BLaER1 treated with 17β-estradiol and CSF1 and Interleukin-3, amounts not matched to agents 10 nM and 100 nM (cell line): ENCODE measurements around the gene BSN.

Source experiments
- H3K27ac ChIP-seq, 11 experiments: shearing (Covaris generic); formaldehyde crosslinking; 2 replicates each; pipeline ENCODE4 v1.8.1; 2022
- H3K27me3 ChIP-seq, 11 experiments: shearing (Covaris generic); formaldehyde crosslinking; 2 replicates each; pipeline ENCODE4 v1.8.1; 2022
- H3K36me3 ChIP-seq, 11 experiments: shearing (Covaris generic); formaldehyde crosslinking; 2 replicates each; pipeline ENCODE4 v1.8.1; 2022
- H3K4me1 ChIP-seq, 10 experiments: shearing (Covaris generic); formaldehyde crosslinking; 2 replicates each; pipeline ENCODE4 v1.8.1; 2022
- H3K4me2 ChIP-seq, 11 experiments: shearing (Covaris generic); formaldehyde crosslinking; 2 replicates each; pipeline ENCODE4 v1.8.1; 2022
- H3K4me3 ChIP-seq, 10 experiments: shearing (Covaris generic); formaldehyde crosslinking; 2 replicates each; pipeline ENCODE4 v1.8.1; 2022
- H3K9ac ChIP-seq, 11 experiments: shearing (Covaris generic); formaldehyde crosslinking; 2 replicates each; pipeline ENCODE4 v1.8.1; 2022
- H3K9me3 ChIP-seq, 11 experiments: shearing (Covaris generic); formaldehyde crosslinking; replicated peaks in 1 of 11; 2 replicates each; pipeline ENCODE4 v1.8.1; 2022
- H4K20me1 ChIP-seq, 11 experiments: shearing (Covaris generic); formaldehyde crosslinking; 2 replicates each; pipeline ENCODE4 v1.8.1; 2022
- Cebpa-rat ChIP-seq, 11 experiments: shearing (Covaris generic); IDR thresholded peaks; 2 replicates each; pipeline ENCODE4 v1.8.1; 2022

The BSN gene

GRCh38 chr3:49657208-49657915, 103.1 kb downstream of the BSN start:
- Histone ChIP-seq H3K27ac (no peak overlapping the region), H3K9me3 (peaks cover 0 to 15% (median 0%) of the 10 kb centered on the region in 11 experiments; a peak in 7 of 22 replicates), H3K4me1 (peaks cover 22 to 94% (median 84%) of the 10 kb centered on the region in 10 experiments), H4K20me1 (peaks cover 0 to 25% (median 0%) of the 10 kb centered on the region in 11 experiments; a peak in 5 of 22 replicates), H3K4me3 (no peak overlapping the region), H3K27me3 (no peaks in the 10 kb centered on the region; a peak in 3 of 22 replicates), H3K9ac (0 out of 22 replicates have a peak overlapping the region, but pooled peaks of 2 of the 11 experiments have one; percentile 38 to 44), H3K36me3 (no peaks in the 10 kb centered on the region), H3K4me2 (peak overlapping the region; percentile 49 to 85 (median 75))
- TF ChIP-seq Cebpa-rat (IDR thresholded peaks at IDR 0.05), result no peak

- Histone ChIP-seq H3K27me3 (no peaks in the 10 kb centered on the region; a peak in 3 of 22 replicates), H3K36me3 (no peaks in the 10 kb centered on the region), H4K20me1 (peaks cover 0 to 18% (median 0%) of the 10 kb centered on the region in 11 experiments; a peak in 3 of 22 replicates), H3K4me3 (no peak overlapping the region), H3K4me2 (peak overlapping the region in 6 of 11 experiments; percentile 66 to 85 (median 82); a peak in 12 of 22 replicates), H3K9me3 (peaks cover 0 to 15% (median 0%) of the 10 kb centered on the region in 11 experiments; a peak in 7 of 22 replicates), H3K9ac (peak overlapping the region in 1 of 11 experiments; percentile 44; a peak in 1 of 22 replicates), H3K4me1 (peaks cover 26 to 91% (median 79%) of the 10 kb centered on the region in 10 experiments), H3K27ac (no peak overlapping the region)
- no peak for TF ChIP-seq Cebpa-rat (IDR thresholded peaks at IDR 0.05)
These were observed 104.4 kb downstream of the BSN start for GRCh38 chr3:49658711-49659110.

- peaks cover 0 to 15% (median 0%) of the 10 kb centered on the region in 11 experiments; a peak in 7 of 22 replicates for H3K9me3 ChIP-seq
- H3K36me3 ChIP-seq, result no peaks in the 10 kb centered on the region
- H3K4me3 ChIP-seq, result no peak overlapping the region
- H3K4me1 ChIP-seq, result peaks cover 30 to 81% (median 69%) of the 10 kb centered on the region in 10 experiments
- H3K27ac ChIP-seq, result peak overlapping the region in 3 of 11 experiments; percentile 18 to 67 (median 40); a peak in 5 of 22 replicates
- peak overlapping the region in 10 of 11 experiments; percentile 8 to 85 (median 65); a peak in 19 of 22 replicates for H3K4me2 ChIP-seq
- TF ChIP-seq Cebpa-rat (IDR thresholded peaks at IDR 0.05), result no peak
- no peaks in the 10 kb centered on the region; a peak in 2 of 22 replicates for H3K27me3 ChIP-seq
- H3K9ac ChIP-seq, result no peak overlapping the region
- peaks cover 0 to 15% (median 0%) of the 10 kb centered on the region in 11 experiments; a peak in 3 of 22 replicates for H4K20me1 ChIP-seq
These were observed 105.5 kb downstream of the BSN start for GRCh38 chr3:49659756-49660155.

- H3K9me3 ChIP-seq, result peaks cover 0 to 2% (median 0%) of the 10 kb centered on the region in 11 experiments; a peak in 3 of 22 replicates
- no peaks in the 10 kb centered on the region; a peak in 2 of 22 replicates for H3K27me3 ChIP-seq
- peaks cover 27 to 66% (median 56%) of the 10 kb centered on the region in 10 experiments for H3K4me1 ChIP-seq
These were observed 107.0 kb downstream of the BSN start for GRCh38 chr3:49661281-49661680.

GRCh38 chr3:49662021-49662420, 107.7 kb downstream of the BSN start:
- peak overlapping the region in 4 of 11 experiments; percentile 29 to 42 (median 34); a peak in 4 of 22 replicates for H3K4me2 ChIP-seq
- no peak for TF ChIP-seq Cebpa-rat (IDR thresholded peaks at IDR 0.05)
- H3K9ac ChIP-seq, result no peak overlapping the region
- H3K4me3 ChIP-seq, result no peak overlapping the region
- peaks cover 0 to 14% (median 0%) of the 10 kb centered on the region in 11 experiments; a peak in 4 of 22 replicates for H4K20me1 ChIP-seq
- no peaks in the 10 kb centered on the region for H3K36me3 ChIP-seq
- no peaks in the 10 kb centered on the region; a peak in 1 of 22 replicates for H3K27me3 ChIP-seq
- H3K9me3 ChIP-seq, result no peaks in the 10 kb centered on the region
- peaks cover 19 to 58% (median 48%) of the 10 kb centered on the region in 10 experiments for H3K4me1 ChIP-seq
- H3K27ac ChIP-seq, result no peak overlapping the region

More at GRCh38 chr3:49661281-49661680, 107.0 kb downstream of the BSN start:
- no peak for TF ChIP-seq Cebpa-rat (IDR thresholded peaks at IDR 0.05)
- peaks cover 0 to 19% (median 0%) of the 10 kb centered on the region in 11 experiments; a peak in 4 of 22 replicates for H4K20me1 ChIP-seq
- 0 out of 22 replicates have a peak overlapping the region, but pooled peaks of 3 of the 11 experiments have one; percentile 5 to 38 (median 30) for H3K4me2 ChIP-seq
- H3K27ac ChIP-seq, result no peak overlapping the region
- no peak overlapping the region for H3K4me3 ChIP-seq
- no peak overlapping the region for H3K9ac ChIP-seq
- no peaks in the 10 kb centered on the region for H3K36me3 ChIP-seq

GRCh38 chr3:49662720-49663413, 108.6 kb downstream of the BSN start:
- Histone ChIP-seq H3K9ac (0 out of 22 replicates have a peak overlapping the region, but pooled peaks of 1 of the 11 experiments have one; percentile 18), H3K4me2 (peak overlapping the region in 6 of 11 experiments; percentile 16 to 48 (median 32); a peak in 8 of 22 replicates), H3K36me3 (no peaks in the 10 kb centered on the region), H3K9me3 (no peaks in the 10 kb centered on the region), H3K4me1 (peaks cover 14 to 50% (median 40%) of the 10 kb centered on the region in 10 experiments; a peak in 19 of 20 replicates), H3K27me3 (no peaks in the 10 kb centered on the region), H3K27ac (no peak overlapping the region), H3K4me3 (no peak overlapping the region), H4K20me1 (peaks cover 0 to 20% (median 0%) of the 10 kb centered on the region in 11 experiments; a peak in 3 of 22 replicates)
- TF ChIP-seq Cebpa-rat (IDR thresholded peaks at IDR 0.05), result no peak

GRCh38 chr3:49663831-49664230, 109.6 kb downstream of the BSN start:
- H3K36me3 ChIP-seq, result no peaks in the 10 kb centered on the region
- no peak overlapping the region for H3K4me3 ChIP-seq
- peaks cover 14 to 49% (median 31%) of the 10 kb centered on the region in 10 experiments; a peak in 19 of 20 replicates for H3K4me1 ChIP-seq
- H4K20me1 ChIP-seq, result peaks cover 0 to 27% (median 0%) of the 10 kb centered on the region in 11 experiments; a peak in 3 of 22 replicates
- H3K9ac ChIP-seq, result no peak overlapping the region; a peak in 1 of 22 replicates
- H3K27ac ChIP-seq, result no peak overlapping the region
- peak overlapping the region in 5 of 11 experiments; percentile 1 to 53 (median 33); a peak in 7 of 22 replicates for H3K4me2 ChIP-seq
- H3K9me3 ChIP-seq, result no peaks in the 10 kb centered on the region
- TF ChIP-seq Cebpa-rat (IDR thresholded peaks at IDR 0.05), result no peak
- no peaks in the 10 kb centered on the region for H3K27me3 ChIP-seq

GRCh38 chr3:49664300-49664699, 110.0 kb downstream of the BSN start:
- peaks cover 14 to 47% (median 30%) of the 10 kb centered on the region in 10 experiments; a peak in 19 of 20 replicates for H3K4me1 ChIP-seq
- H3K9ac ChIP-seq, result no peak overlapping the region; a peak in 1 of 22 replicates
- no peaks in the 10 kb centered on the region for H3K9me3 ChIP-seq
- no peak overlapping the region for H3K27ac ChIP-seq
- no peaks in the 10 kb centered on the region for H3K27me3 ChIP-seq
- TF ChIP-seq Cebpa-rat (IDR thresholded peaks at IDR 0.05), result no peak
- no peaks in the 10 kb centered on the region for H3K36me3 ChIP-seq
- peaks cover 0 to 30% (median 0%) of the 10 kb centered on the region in 11 experiments; a peak in 6 of 22 replicates for H4K20me1 ChIP-seq
- H3K4me2 ChIP-seq, result peak overlapping the region in 3 of 11 experiments; percentile 9 to 53 (median 33); a peak in 1 of 22 replicates
- no peak overlapping the region for H3K4me3 ChIP-seq
